ENCODE results near the gene IRF2BPL. TPM values are rescaled to one million over a fixed set of nuclear protein-coding genes. Genes with fewer than 3 reads are reported as not detected.

The IRF2BPL gene
- total RNA-seq, 1 experiment from 2014 or later = 113 TPM

- H3K79me2 ChIP-seq (ENCODE audit: low read length) = peaks cover 13% of the 10 kb centered on the region
- no peaks in the 10 kb centered on the region for H4K20me1 ChIP-seq (ENCODE audit: low read length)
- peak overlapping the region; percentile 18; the same call in 1 of the 2 replicates for H3K4me3 ChIP-seq (ENCODE audit: low read length)
- H3K27ac ChIP-seq (ENCODE audit: low read length) = peak overlapping the region; percentile 94
- 0 out of 2 replicates have a peak overlapping the region, but pooled peaks have one; percentile 16 for H2AFZ ChIP-seq (ENCODE audit: low read length)
- peaks cover 25% of the 10 kb centered on the region for H3F3A ChIP-seq (ENCODE audit: low read length, unreplicated experiment)
- H3K9me3 ChIP-seq (ENCODE audit: low read length) = no peaks in the 10 kb centered on the region
- intact Hi-C loops (cut with micrococcal nuclease) = loop anchor here (1.0 kb wide), 1 partner anchor 17 kb away; the partner anchor contains the start of gene IRF2BPL
- TF ChIP-seq EZH2phosphoT487 (IDR thresholded peaks at IDR 0.05; ENCODE audit: borderline replicate concordance, low read length) = no peak
- TF ChIP-seq CTCF (conservative IDR thresholded peaks at IDR 0.05; ENCODE audit: low read depth, low read length) = no peak
- no peak for TF ChIP-seq EZH2 (IDR thresholded peaks at IDR 0.05; ENCODE audit: low read length, unreplicated experiment)
- peak overlapping the region; percentile 30 for H3K9ac ChIP-seq (ENCODE audit: low read length)
- CTCF ChIA-PET = no interaction called here
- POLR2A ChIA-PET (ENCODE audit: unreplicated experiment) = interaction anchor here (0.6 kb wide), 2 partner anchors 16 to 17 kb away, joined by 4 to 13 read pairs; no protein-coding TSS in a partner anchor
- no TSS peak for BruUV-seq (replicated peaks)
- H3K9me2 ChIP-seq (replicated peaks; ENCODE audit: low read length) = no peaks in the 10 kb centered on the region
- H3K4me1 ChIP-seq (ENCODE audit: insufficient read depth, low read length) = peaks cover 71% of the 10 kb centered on the region
- ATAC-seq = no peak
- peak; percentile 42 for DNase-seq
- H3K36me3 ChIP-seq (ENCODE audit: low read depth, low read length) = no peaks in the 10 kb centered on the region
- peak overlapping the region; percentile 61 for H3K4me2 ChIP-seq (ENCODE audit: low read length)
- H3K27me3 ChIP-seq (ENCODE audit: low read length) = no peaks in the 10 kb centered on the region
These were observed 16.3 kb upstream of the IRF2BPL start for GRCh38 chr14:77044783-77045237.

GRCh38 chr14:77043984-77044485 lies 15.5 kb upstream of the IRF2BPL start:
- H2AFZ ChIP-seq (ENCODE audit: low read length) = no peak overlapping the region
- H3K4me3 ChIP-seq (ENCODE audit: low read length) = no peak overlapping the region
- no peaks in the 10 kb centered on the region for H3K9me3 ChIP-seq (ENCODE audit: low read length)
- intact Hi-C loops (cut with micrococcal nuclease) = loop anchor here (2.0 kb wide), 1 partner anchor 25 kb away; no protein-coding TSS in a partner anchor
- H3F3A ChIP-seq (ENCODE audit: low read length, unreplicated experiment) = peaks cover 33% of the 10 kb centered on the region
- H3K4me2 ChIP-seq (ENCODE audit: low read length) = peak overlapping the region; percentile 81
- DNase-seq = no peak
- H3K27ac ChIP-seq (ENCODE audit: low read length) = peak overlapping the region; percentile 94
- no peak for ATAC-seq
- POLR2A ChIA-PET (ENCODE audit: unreplicated experiment) = no interaction called here
- no peaks in the 10 kb centered on the region for H4K20me1 ChIP-seq (ENCODE audit: low read length)
- peaks cover 78% of the 10 kb centered on the region for H3K4me1 ChIP-seq (ENCODE audit: insufficient read depth, low read length)
- BruUV-seq (replicated peaks) = no TSS peak
- peaks cover 13% of the 10 kb centered on the region for H3K79me2 ChIP-seq (ENCODE audit: low read length)
- no peaks in the 10 kb centered on the region for H3K27me3 ChIP-seq (ENCODE audit: low read length)
- peak overlapping the region; percentile 85 for H3K9ac ChIP-seq (ENCODE audit: low read length)
- CTCF ChIA-PET = no interaction called here
- no peaks in the 10 kb centered on the region for H3K9me2 ChIP-seq (replicated peaks; ENCODE audit: low read length)
- no peak for TF ChIP-seq EZH2phosphoT487 (IDR thresholded peaks at IDR 0.05; ENCODE audit: borderline replicate concordance, low read length)
- no peak for TF ChIP-seq EZH2 (IDR thresholded peaks at IDR 0.05; ENCODE audit: low read length, unreplicated experiment)
- TF ChIP-seq CTCF (conservative IDR thresholded peaks at IDR 0.05; ENCODE audit: low read depth, low read length) = no peak
- H3K36me3 ChIP-seq (ENCODE audit: low read depth, low read length) = no peaks in the 10 kb centered on the region

Data from PC-3 (cell line).